ENCODE data around the gene ARL11.

The ARL11 gene

GRCh38 chr13:49604570-49604969, 23.7 kb upstream of the ARL11 start:
- Histone ChIP-seq H3K4me3 (IDR thresholded peaks at IDR 0.05; ENCODE audit: insufficient read depth, low read depth, low read length) (no peak overlapping the region), H3K4me1 (ENCODE audit: low read depth, poor library complexity, severe bottlenecking) (peaks cover 4% of the 10 kb centered on the region), H3K27ac (no peak overlapping the region), H3K27me3 (ENCODE audit: insufficient read depth, low read depth) (no peaks in the 10 kb centered on the region), H2AFZ (ENCODE audit: low read depth) (no peak overlapping the region), H4K20me1 (ENCODE audit: insufficient read depth) (no peaks in the 10 kb centered on the region), H3K4me2 (no peak overlapping the region), H3K79me2 (ENCODE audit: insufficient read depth, low read depth) (no peaks in the 10 kb centered on the region), H3K36me3 (ENCODE audit: insufficient read depth) (no peaks in the 10 kb centered on the region), H3K9ac (no peak overlapping the region)
- TF ChIP-seq CTCF (conservative IDR thresholded peaks at IDR 0.05; ENCODE audit: low read depth, low read length), result no peak

GRCh38 chr13:49606747-49607648, 21.3 kb upstream of the ARL11 start:
- Histone ChIP-seq H3K4me1 (ENCODE audit: low read depth, poor library complexity, severe bottlenecking) (peaks cover 4% of the 10 kb centered on the region), H2AFZ (ENCODE audit: low read depth) (peak overlapping the region; percentile 90), H3K79me2 (ENCODE audit: insufficient read depth, low read depth) (no peaks in the 10 kb centered on the region), H3K9ac (peak overlapping the region; percentile 43; the same call in 1 of the 2 replicates), H3K27ac (peak overlapping the region; percentile 27; the same call in 1 of the 2 replicates), H3K4me2 (peak overlapping the region; percentile 55), H3K27me3 (ENCODE audit: insufficient read depth, low read depth) (no peaks in the 10 kb centered on the region), H3K4me3 (IDR thresholded peaks at IDR 0.05; ENCODE audit: insufficient read depth, low read depth, low read length) (no peak overlapping the region), H4K20me1 (ENCODE audit: insufficient read depth) (no peaks in the 10 kb centered on the region), H3K36me3 (ENCODE audit: insufficient read depth) (no peaks in the 10 kb centered on the region)
- TF ChIP-seq CTCF (conservative IDR thresholded peaks at IDR 0.05; ENCODE audit: low read depth, low read length), result peak; percentile 72

- Histone ChIP-seq H3K36me3 (ENCODE audit: insufficient read depth) (no peaks in the 10 kb centered on the region), H4K20me1 (ENCODE audit: insufficient read depth) (no peaks in the 10 kb centered on the region), H3K27ac (no peak overlapping the region), H3K27me3 (ENCODE audit: insufficient read depth, low read depth) (no peaks in the 10 kb centered on the region), H3K4me2 (no peak overlapping the region), H3K4me1 (ENCODE audit: low read depth, poor library complexity, severe bottlenecking) (peaks cover 4% of the 10 kb centered on the region), H2AFZ (ENCODE audit: low read depth) (no peak overlapping the region), H3K9ac (no peak overlapping the region), H3K79me2 (ENCODE audit: insufficient read depth, low read depth) (no peaks in the 10 kb centered on the region), H3K4me3 (IDR thresholded peaks at IDR 0.05; ENCODE audit: insufficient read depth, low read depth, low read length) (no peak overlapping the region)
- TF ChIP-seq CTCF (conservative IDR thresholded peaks at IDR 0.05; ENCODE audit: low read depth, low read length), result no peak
These were observed 20.5 kb upstream of the ARL11 start for GRCh38 chr13:49607761-49608160.

- Histone ChIP-seq H3K27ac (no peak overlapping the region), H3K36me3 (ENCODE audit: insufficient read depth) (no peaks in the 10 kb centered on the region), H3K4me3 (IDR thresholded peaks at IDR 0.05; ENCODE audit: insufficient read depth, low read depth, low read length) (no peak overlapping the region), H3K27me3 (ENCODE audit: insufficient read depth, low read depth) (no peaks in the 10 kb centered on the region), H3K4me1 (ENCODE audit: low read depth, poor library complexity, severe bottlenecking) (peaks cover 4% of the 10 kb centered on the region), H4K20me1 (ENCODE audit: insufficient read depth) (no peaks in the 10 kb centered on the region), H3K79me2 (ENCODE audit: insufficient read depth, low read depth) (no peaks in the 10 kb centered on the region), H2AFZ (ENCODE audit: low read depth) (no peak overlapping the region), H3K4me2 (no peak overlapping the region), H3K9ac (no peak overlapping the region)
- no peak for TF ChIP-seq CTCF (conservative IDR thresholded peaks at IDR 0.05; ENCODE audit: low read depth, low read length)
These were observed 19.5 kb upstream of the ARL11 start for GRCh38 chr13:49608651-49609331.
